GM18508 (cell line): ENCODE results near the gene NFASC.

Source experiments
- ATAC-seq: cut with Tn5 transposase; IDR thresholded peaks from one replicate; pipeline ENCODE4 v1.9.1; 2021; ENCODE audit warnings: moderate number of reproducible peaks; ENCODE audit not compliant: insufficient read depth, unreplicated experiment

NFASC gene

GRCh38 chr1:204854286-204854685, 16.4 kb upstream of the NFASC start:
- no peak for ATAC-seq

- ATAC-seq: no peak
These were observed 12.3 kb upstream of the NFASC start for GRCh38 chr1:204858363-204858821.

GRCh38 chr1:204859861-204860267, 10.8 kb upstream of the NFASC start:
- ATAC-seq: no peak

- no peak for ATAC-seq
These were observed 7.6 kb upstream of the NFASC start for GRCh38 chr1:204863024-204863423.

- ATAC-seq: no peak
These were observed 6.9 kb upstream of the NFASC start for GRCh38 chr1:204863730-204864129.

GRCh38 chr1:204866051-204866596, 4.5 kb upstream of the NFASC start:
- no peak for ATAC-seq

GRCh38 chr1:204867203-204867602, 3.5 kb upstream of the NFASC start:
- no peak for ATAC-seq

- ATAC-seq: no peak
These were observed 2.9 kb upstream of the NFASC start for GRCh38 chr1:204867666-204868339.

GRCh38 chr1:204868340-204868700, 2.3 kb upstream of the NFASC start:
- ATAC-seq: no peak

GRCh38 chr1:204869097-204869496, 1.6 kb upstream of the NFASC start:
- no peak for ATAC-seq

GRCh38 chr1:204871405-204872037, 859 bp downstream of the NFASC start:
- no peak for ATAC-seq

- no peak for ATAC-seq
These were observed 1.7 kb downstream of the NFASC start for GRCh38 chr1:204872262-204872881.

GRCh38 chr1:204873176-204873575, 2.5 kb downstream of the NFASC start:
- ATAC-seq: no peak

GRCh38 chr1:204873714-204874113, 3.1 kb downstream of the NFASC start:
- no peak for ATAC-seq

GRCh38 chr1:204874274-204874673, 3.6 kb downstream of the NFASC start:
- no peak for ATAC-seq

- no peak for ATAC-seq
These were observed 4.6 kb downstream of the NFASC start for GRCh38 chr1:204875255-204875654.

GRCh38 chr1:204878621-204879234, 8.1 kb downstream of the NFASC start:
- ATAC-seq: no peak

GRCh38 chr1:204879351-204879750, 8.7 kb downstream of the NFASC start:
- no peak for ATAC-seq

- ATAC-seq: no peak
These were observed 10.2 kb downstream of the NFASC start for GRCh38 chr1:204880906-204881305.

- no peak for ATAC-seq
These were observed 11.8 kb downstream of the NFASC start for GRCh38 chr1:204882479-204882878.

GRCh38 chr1:204883405-204883804, 12.7 kb downstream of the NFASC start:
- no peak for ATAC-seq
